ENCODE measurements around the gene AFTPH. TPM values are rescaled to one million over a fixed set of nuclear protein-coding genes. Genes with fewer than 3 reads are reported as not detected.

Gene AFTPH
- polyA plus RNA-seq, 2 of the 4 experiments (the other 2 are of a cell fraction): 24.0 to 51.4 TPM

DNA sequence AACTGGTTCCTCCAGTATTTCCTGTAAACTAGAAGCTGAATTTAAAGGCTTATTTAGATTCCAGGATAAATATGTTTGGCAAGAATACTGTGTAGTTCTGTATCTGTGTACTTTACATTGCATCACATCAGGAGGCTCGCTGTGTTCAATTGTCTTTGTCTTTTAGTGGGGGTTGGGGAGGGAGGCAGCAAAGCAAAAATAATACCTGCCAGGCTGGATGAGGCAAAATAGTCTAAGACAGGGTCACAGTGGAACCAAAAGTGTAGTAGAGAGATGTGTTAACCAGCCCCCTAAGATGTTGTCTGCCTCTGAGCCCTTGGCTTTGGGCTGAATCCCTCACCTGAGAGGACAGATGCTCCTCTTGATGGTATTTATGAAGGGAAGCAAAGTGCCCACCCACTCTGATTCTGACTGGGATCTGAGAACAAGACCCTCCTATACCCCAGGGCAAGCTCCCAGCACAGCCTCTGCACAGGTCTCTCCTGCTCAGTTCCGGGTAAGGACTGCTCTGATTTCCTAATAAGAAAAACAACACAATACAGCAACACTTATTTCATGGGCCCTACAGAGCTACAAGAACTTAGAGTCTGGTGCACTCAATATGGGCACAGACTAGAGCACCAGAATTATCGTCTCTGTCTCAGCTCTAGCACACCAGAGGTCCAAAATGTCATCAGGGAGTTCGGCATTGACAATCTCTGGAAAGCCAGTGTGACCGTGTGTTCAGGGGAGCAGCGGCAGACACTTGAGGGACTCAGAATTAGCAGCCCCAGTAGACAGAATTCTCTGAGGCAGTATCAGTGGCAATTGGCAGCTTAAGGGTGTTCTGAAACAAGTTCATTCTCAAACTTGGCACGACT, 7.2 kb upstream of the AFTPH start:
- DNase-seq (ENCODE audit: low read depth in 1 of 2, low spot score in 1 of 2): no peak
- POLR2A ChIA-PET: no interaction called here
- FAIRE-seq: peak; percentile 39
- H3K9me3 ChIP-seq: no peaks in the 10 kb centered on the region
- peak overlapping the region in 1 of 2 experiments; percentile 17; a peak in 1 of 6 replicates for H3K27ac ChIP-seq
- H3K4me3 ChIP-seq: no peak overlapping the region
- WGBS (ENCODE audit: missing lambda C conversion rate): 43% methylated on average over 7 of the region's 7 CpGs
- CTCF ChIA-PET: interaction anchor here (1.1 to 4.9 kb wide), 7 partner anchors 15 to 468 kb away, joined by 3 to 32 read pairs (median 3); no protein-coding TSS in a partner anchor
- peak overlapping the region; percentile 36; the same call in 2 of the 3 replicates for H3K4me2 ChIP-seq
- TF ChIP-seq NPAS2 (CRISPR knock-in tag; IDR thresholded peaks at IDR 0.05; ENCODE audit: borderline replicate concordance): no peak
- TF ChIP-seq, protein P1, sequence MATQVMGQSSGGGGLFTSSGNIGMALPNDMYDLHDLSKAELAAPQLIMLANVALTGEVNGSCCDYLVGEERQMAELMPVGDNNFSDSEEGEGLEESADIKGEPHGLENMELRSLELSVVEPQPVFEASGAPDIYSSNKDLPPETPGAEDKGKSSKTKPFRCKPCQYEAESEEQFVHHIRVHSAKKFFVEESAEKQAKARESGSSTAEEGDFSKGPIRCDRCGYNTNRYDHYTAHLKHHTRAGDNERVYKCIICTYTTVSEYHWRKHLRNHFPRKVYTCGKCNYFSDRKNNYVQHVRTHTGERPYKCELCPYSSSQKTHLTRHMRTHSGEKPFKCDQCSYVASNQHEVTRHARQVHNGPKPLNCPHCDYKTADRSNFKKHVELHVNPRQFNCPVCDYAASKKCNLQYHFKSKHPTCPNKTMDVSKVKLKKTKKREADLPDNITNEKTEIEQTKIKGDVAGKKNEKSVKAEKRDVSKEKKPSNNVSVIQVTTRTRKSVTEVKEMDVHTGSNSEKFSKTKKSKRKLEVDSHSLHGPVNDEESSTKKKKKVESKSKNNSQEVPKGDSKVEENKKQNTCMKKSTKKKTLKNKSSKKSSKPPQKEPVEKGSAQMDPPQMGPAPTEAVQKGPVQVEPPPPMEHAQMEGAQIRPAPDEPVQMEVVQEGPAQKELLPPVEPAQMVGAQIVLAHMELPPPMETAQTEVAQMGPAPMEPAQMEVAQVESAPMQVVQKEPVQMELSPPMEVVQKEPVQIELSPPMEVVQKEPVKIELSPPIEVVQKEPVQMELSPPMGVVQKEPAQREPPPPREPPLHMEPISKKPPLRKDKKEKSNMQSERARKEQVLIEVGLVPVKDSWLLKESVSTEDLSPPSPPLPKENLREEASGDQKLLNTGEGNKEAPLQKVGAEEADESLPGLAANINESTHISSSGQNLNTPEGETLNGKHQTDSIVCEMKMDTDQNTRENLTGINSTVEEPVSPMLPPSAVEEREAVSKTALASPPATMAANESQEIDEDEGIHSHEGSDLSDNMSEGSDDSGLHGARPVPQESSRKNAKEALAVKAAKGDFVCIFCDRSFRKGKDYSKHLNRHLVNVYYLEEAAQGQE (IDR thresholded peaks at IDR 0.05): no peak
- peak in 1 of 2 experiments; percentile 21; a peak in 1 of 4 replicates for TF ChIP-seq CEBPB (IDR thresholded peaks at IDR 0.05)
- no peak for TF ChIP-seq FOXS1 (CRISPR knock-in tag; IDR thresholded peaks at IDR 0.05)
- H3K4me1 ChIP-seq: peaks cover 5% of the 10 kb centered on the region; the same call in 1 of the 3 replicates
- peak; percentile 49 to 58; a peak in 4 of 6 replicates for ATAC-seq

DNA sequence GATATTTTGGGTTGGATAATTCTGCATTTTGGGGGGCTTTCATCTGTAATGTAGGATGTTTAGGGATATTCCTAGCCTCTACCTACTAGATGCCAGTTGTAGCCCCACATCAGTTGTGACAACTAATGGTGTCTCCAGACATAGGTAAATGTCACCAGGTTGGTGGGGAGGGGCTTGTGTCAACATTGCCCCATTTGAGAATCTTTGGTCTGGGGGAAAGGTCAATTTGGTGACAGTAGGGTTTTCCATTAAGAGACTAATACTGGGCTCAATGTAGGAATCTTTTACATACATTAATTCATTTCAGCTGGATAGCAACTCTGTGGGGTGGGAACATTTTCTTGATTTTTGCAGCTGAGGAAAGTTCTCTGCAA, 6.6 kb upstream of the AFTPH start:
- H3K4me2 ChIP-seq: no peak overlapping the region
- FAIRE-seq (no peak), ATAC-seq (no peak), DNase-seq (ENCODE audit: low read depth in 1 of 2, low spot score in 1 of 2) (no peak)
- CTCF ChIA-PET: interaction anchor here (1.1 to 4.9 kb wide), 6 partner anchors 30 to 468 kb away, joined by 3 to 32 read pairs (median 3); no protein-coding TSS in a partner anchor
- H3K9me3 ChIP-seq: no peaks in the 10 kb centered on the region
- peaks cover 7% of the 10 kb centered on the region; the same call in 1 of the 3 replicates for H3K4me1 ChIP-seq
- no peak overlapping the region for H3K4me3 ChIP-seq
- TF ChIP-seq, protein P1 (IDR thresholded peaks at IDR 0.05): no peak
- TF ChIP-seq JUN (IDR thresholded peaks at IDR 0.05) (no peak), NR3C1 (IDR thresholded peaks at IDR 0.05) (no peak), CHD2 (IDR thresholded peaks at IDR 0.05; ENCODE audit: low read length, partially characterized antibody) (no peak)
- POLR2A ChIA-PET: no interaction called here
- H3K27ac ChIP-seq: no peak overlapping the region

DNA sequence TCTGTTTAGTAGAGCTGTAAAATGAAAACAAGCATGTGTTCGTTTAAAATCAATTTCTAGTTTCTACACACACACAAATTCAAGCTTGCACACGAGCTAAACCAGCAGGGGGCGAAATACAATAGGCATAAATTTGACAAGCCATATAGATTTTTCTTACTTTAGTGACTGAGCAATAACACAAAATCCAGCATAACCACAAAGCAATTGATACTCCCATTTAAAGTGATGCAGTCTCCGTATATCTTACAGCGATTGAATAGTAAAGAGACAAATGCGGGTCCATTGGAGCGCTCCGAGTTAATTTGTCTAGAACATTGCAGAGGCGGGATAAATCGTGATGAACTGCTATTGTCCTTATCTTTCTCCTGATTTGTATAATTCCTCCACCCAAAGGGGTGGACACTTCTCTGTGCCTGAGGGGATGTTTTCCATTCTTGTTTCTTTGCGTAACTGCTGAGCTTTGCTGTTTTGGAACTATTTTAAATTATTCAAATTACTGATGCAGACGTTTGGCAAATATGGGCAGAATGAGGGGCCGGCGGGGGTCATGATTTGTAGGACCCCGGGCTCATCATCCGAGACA, 1.2 kb upstream of the AFTPH start:
- Histone ChIP-seq H3K27ac (peak overlapping the region; percentile 69 to 96; a peak in 4 of 6 replicates), H3K4me2 (peak overlapping the region; percentile 86), H3K4me1 (peaks cover 15% of the 10 kb centered on the region; the same call in 2 of the 3 replicates), H3K9me3 (no peaks in the 10 kb centered on the region), H3K4me3 (peak overlapping the region; percentile 89)
- no peak for TF ChIP-seq EHMT2 (IDR thresholded peaks at IDR 0.05; ENCODE audit: low read depth)
- TF ChIP-seq CEBPB (IDR thresholded peaks at IDR 0.05): 0 out of 4 replicates have a peak, but pooled peaks of 1 of the 2 experiments have one; percentile 6
- TF ChIP-seq MAFK (IDR thresholded peaks at IDR 0.05; ENCODE audit: partially characterized antibody): peak; percentile 83
- TF ChIP-seq, protein P2, sequence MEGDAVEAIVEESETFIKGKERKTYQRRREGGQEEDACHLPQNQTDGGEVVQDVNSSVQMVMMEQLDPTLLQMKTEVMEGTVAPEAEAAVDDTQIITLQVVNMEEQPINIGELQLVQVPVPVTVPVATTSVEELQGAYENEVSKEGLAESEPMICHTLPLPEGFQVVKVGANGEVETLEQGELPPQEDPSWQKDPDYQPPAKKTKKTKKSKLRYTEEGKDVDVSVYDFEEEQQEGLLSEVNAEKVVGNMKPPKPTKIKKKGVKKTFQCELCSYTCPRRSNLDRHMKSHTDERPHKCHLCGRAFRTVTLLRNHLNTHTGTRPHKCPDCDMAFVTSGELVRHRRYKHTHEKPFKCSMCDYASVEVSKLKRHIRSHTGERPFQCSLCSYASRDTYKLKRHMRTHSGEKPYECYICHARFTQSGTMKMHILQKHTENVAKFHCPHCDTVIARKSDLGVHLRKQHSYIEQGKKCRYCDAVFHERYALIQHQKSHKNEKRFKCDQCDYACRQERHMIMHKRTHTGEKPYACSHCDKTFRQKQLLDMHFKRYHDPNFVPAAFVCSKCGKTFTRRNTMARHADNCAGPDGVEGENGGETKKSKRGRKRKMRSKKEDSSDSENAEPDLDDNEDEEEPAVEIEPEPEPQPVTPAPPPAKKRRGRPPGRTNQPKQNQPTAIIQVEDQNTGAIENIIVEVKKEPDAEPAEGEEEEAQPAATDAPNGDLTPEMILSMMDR (IDR thresholded peaks at IDR 0.05): peak; percentile 97
- peak; percentile 85 to 90 for TF ChIP-seq RAD21 (conservative IDR thresholded peaks at IDR 0.05 in 1 of 2, IDR thresholded peaks at IDR 0.05 in 1 of 2)
- no peak for TF ChIP-seq MYC (IDR thresholded peaks at IDR 0.05; ENCODE audit: borderline replicate concordance, low read length)
- TF ChIP-seq, protein P3, sequence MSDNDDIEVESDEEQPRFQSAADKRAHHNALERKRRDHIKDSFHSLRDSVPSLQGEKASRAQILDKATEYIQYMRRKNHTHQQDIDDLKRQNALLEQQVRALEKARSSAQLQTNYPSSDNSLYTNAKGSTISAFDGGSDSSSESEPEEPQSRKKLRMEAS (IDR thresholded peaks at IDR 0.05): 0 out of 2 replicates have a peak, but pooled peaks have one; percentile 24
- peak; percentile 95 for TF ChIP-seq SMC3 (IDR thresholded peaks at IDR 0.05)
- ChIA-PET POLR2A (interaction anchor here (0.6 to 1.9 kb wide), 5 partner anchors 17 to 196 kb away, joined by 3 to 9 read pairs (median 3); partner anchors contain the start of gene SERTAD2), CTCF (interaction anchor here (0.5 to 3.3 kb wide), 65 partner anchors 8 to 1053 kb away, joined by 3 to 63 read pairs (median 4); no protein-coding TSS in a partner anchor)
- ATAC-seq (peak in 1 of 2 experiments; percentile 11; a peak in 1 of 6 replicates), DNase-seq (ENCODE audit: low read depth in 1 of 2, low spot score in 1 of 2) (peak; percentile 51 to 88), FAIRE-seq (peak; percentile 67)
- WGBS (ENCODE audit: missing lambda C conversion rate): under 1% methylated on average over 16 of the region's 16 CpGs

Data from A549 (cell line).